Islet of Langerhans (tissue), 1 donor: ENCODE data around the gene CUL2.
"Not testable (repeated sequence)": the region's sequence is repeated elsewhere in the genome, so short reads cannot be mapped to it uniquely, and the experiment has no call there.

Experiments
- FAIRE-seq: peaks from one replicate; lab custom pipeline; 2011; peaks lifted over from hg19 to GRCh38; lab: Jason Lieb, UNC

CUL2 gene

DNA sequence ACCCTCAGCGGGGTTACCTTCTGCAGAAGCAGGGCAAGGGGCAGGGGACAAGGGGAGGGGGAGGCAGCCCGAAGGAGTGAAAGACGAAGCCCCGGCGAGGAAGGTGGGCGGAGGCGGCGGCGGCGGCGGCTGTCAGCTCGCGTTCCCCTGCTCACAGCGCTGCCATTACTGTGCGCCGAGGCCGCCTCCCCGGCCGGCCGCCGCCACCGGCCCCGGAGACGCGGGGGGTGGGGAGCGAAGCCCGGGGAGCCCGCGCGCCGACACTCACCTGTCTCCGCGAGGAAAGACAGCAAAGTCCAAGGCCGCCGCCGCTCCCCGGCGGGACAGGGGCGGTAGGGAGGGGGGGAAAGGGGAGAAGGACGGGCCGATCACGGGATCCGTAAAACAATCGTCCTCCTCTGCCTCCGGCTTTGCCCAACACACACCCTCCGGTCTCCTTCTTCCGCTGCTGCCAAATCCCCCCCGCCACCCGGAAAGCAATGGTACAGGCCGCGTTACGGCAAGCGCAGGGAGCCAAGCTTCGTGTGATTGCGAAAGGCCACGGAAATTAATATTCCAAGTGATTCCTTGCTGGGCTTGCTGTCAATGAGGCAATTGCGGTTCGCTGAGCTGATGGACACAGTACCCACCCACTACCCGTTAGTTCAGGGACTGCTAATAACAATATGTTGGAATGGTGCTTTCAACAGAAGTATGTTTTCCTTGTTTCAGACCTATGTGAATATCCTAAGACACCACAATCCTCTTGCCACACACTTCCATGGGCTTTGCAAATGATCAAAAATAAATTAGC lies at the start of gene CUL2:
TSS of gene CUL2 (minus strand) at position 180 of the 793 bp plus-strand sequence. CDS start 19,024 bp downstream, outside the sequence.
- no peak for FAIRE-seq

DNA sequence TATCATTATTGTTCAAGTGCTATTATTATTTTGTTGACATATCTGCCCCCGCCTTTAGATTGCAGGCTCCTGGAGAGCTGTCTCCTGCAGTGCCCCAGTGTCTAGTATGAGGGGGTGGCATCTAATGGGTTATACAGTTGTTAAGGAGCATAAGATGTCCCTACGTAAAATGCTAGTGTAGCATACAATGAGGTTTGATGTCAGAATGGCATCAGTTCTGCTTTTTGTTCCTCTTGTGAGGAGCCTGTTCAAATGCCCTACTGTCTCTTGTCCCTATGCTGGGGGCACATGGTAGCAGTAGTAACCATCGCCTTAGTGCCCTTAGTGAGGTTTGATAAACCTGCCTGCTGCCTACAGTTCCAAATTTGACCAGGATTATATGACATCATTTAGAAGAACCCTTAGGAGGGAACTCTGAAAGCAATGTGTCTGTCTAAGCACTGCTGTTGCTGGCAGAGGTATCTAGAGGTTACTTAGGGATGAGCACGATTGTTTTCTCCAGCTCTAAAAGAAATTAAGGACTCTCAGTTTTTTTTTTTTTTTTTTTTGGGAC lies 46.2 kb upstream of the CUL2 start:
- FAIRE-seq, result no peak

DNA sequence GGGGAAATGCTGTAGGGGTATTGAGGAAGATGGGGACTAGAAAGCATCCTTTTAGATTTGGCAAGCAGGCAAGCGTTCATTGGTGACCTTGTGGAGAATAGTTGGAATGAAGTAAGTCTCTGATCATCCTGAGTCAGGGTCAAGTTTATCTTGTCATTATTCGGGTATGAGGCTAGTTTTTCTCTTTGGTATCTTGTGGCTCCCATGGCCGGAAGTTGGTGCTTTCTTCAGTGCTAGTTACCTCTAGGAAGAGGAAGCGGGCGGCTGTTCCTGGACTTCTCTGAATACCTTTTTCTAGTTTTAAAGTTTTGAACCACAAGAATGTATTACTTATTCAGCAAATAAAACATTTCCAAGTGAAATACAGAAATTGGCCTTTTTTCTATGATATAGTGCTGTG lies 45.7 kb upstream of the CUL2 start:
- no peak for FAIRE-seq

DNA sequence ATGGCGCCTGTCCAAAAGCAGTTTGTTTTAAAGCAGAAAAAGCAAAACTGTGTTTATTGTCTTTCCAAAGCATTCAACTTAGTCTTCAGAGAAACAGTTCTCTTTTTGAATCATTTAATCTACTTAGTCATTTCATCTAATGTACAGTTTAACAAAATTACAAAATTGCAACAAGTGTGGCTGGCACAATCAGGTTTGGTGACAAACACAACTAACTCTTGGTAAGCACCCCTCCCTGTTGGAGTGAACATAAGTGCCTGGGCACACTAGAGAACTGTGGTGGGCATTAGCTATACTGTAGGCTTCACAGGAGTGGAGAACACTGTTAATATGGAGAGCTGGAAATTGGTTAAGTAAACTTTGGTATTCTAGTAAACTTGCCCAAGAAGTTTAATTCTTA lies 43.4 kb upstream of the CUL2 start:
- no peak for FAIRE-seq

DNA sequence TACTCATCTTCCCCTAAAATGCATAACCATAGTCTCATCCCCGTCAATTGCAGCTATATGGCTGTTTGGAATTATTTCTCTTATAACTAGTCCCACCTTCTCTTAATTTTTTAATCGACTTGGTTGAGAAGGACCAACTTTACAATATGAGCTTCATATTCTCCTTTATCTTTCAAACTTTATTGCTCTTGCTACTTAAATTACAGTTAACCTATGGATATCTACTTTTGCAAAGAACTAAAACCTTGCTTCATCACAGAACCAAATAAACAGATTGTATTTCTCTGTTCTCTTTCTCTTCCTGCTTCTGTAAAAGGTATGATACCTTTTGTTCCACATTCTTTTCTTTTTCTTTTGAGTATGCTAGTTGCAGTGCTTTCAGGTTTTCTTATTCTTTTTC lies 42.6 kb upstream of the CUL2 start:
- FAIRE-seq, result no peak

DNA sequence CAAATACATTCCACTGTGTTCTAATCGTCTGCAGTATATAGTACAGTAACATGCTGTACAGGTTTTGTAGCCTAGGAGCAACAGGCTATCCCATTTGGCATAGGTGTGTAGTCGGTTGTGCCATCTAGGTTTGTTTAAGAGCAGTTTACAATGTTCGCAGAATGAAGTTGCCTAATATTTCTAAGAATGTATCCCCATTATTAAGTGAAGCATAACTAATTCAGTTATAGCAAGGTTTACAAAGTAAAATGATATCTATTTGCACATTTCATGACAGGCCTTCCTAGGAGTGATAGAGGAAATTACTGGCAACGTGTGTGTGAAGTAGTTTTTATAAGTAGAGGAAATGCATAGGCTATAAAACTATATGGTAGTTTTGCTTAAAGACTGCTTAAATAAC lies 40.5 kb upstream of the CUL2 start:
- no peak for FAIRE-seq

DNA sequence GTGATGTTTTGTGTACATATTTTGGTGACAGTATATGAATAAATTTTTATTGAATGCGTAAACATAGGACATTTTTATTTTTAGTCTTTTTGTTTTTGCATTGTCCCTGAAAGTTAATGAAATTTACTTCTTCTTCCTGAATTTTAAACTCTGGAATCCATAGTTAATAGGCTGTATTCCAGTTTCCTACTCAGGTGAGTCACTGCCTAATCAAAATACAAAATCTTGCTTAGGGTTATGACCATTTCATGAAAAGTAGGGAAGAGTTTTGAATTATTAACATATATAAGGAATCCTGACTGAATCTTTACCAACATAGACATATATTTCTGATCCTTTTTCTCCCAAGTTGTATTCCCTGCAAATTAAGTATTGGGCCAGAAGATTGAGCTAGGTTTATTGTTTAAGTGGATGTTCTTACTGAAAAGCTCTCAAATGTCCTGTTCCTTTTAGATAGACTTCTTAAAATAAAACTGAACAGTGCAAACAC lies 39.1 kb upstream of the CUL2 start:
- FAIRE-seq, result no peak

DNA sequence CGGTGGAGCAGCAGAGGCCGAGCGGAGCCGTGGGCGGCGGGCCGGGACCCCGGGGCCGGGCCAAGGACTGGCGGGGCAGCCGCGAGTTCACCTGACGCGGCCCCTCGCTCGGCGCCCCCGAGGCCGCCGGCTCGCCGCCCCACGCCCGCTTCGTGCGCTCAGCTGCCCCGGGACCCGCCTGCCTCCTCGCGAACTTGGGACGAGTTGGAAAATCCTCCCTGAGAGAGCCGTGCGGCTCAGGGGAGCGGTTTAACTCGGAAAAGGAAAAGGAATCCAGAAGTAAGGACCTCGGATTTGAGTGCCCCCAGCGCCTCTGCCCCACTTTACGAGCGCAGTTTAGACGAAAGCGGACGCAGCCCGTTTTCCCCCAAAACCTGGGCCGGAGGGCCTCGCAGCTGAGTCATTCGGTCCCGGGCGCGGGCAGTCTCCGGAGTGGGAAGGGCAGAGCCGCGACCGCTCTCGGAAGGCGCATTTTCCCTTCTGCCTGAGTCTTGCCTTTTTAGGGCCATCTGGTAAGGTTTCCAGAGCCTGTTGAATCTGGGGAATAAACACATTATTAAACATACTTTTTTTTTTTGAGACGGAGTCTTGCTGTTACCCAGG lies 37.2 kb upstream of the CUL2 start:
- no peak for FAIRE-seq

DNA sequence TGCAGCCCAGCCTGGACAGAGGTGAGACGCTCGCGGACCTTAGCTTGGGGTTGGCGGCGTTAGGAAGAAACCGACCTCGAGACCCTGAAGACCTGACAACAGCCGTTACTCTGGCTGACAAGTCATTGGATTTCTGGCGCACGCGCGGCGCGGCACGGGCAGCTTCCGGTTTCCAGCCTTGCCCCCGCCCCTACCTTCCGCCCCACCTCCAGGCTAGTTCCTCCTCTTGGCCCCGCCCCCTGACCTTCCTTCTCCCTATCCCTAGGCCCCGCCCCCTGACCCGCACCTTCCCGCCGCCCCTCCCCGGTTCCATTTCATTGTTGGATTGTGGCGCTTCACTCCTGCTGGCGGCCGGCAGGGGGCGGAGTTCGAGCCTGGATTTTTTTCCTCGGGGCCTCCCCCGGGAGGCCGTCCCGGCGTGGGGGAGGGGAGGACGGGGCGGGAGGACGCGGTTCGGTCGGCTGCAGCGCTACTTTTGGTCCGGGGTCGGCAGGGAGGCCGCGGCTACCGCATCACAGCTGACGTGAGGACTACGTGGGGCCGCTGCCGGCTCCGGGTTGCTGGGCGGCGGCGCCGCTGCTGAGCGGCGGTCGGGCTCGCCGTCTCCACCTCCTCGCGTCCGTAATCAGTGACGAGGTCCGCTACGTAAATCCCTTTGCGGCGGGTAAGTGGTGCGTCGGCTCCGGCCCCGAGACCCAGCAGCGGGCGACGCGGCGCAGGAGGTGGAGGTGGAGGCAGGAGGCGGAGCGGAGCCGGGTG lies 36.6 kb upstream of the CUL2 start, which contains the start of gene CREM:
TSS of gene CREM (plus strand) at position 317 of the 759 bp plus-strand sequence. CDS start 10,990 bp downstream, outside the sequence.
- FAIRE-seq, result no peak

DNA sequence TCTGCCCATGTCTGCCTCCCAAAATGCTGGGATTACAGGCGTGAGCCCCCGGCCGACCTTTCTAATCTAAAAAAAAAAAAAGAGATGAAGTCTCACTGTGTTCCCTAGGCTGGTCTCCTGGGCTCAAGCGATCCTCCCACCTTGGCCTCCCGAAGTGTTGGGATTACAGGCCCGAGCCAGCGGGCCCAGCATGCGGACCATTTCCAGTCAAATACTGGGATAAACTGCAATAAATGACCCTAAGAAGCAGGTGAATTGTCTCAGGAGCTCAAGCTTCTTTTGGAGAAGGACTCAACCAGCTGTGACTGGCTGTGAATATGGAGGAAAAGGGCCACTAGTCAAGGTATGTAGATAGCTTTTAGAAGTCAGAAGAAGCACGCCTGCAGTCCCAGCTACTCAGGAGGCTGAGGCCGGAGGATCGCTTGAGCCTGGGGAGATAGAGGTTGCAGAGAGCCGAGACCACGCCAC lies 36.0 kb upstream of the CUL2 start:
- FAIRE-seq, result no peak

DNA sequence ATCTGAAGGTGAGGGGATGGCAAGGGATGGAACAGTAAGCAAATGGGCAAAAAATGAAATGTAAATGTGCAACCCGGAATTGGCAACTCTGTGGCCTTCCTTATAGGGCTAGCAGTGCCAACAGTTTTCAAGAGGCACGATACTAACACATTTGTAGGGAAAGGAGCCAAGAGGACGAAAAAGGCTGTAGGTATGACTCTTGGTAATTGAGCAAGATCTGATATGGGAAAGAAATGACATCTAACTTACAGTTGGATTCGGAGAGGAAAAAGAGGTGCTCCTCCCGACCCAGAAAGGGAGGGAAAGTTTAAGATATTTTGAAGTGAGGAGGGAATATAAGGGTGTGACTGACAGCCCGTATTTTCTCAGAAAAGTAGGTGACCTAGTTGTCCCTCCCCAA lies 34.4 kb upstream of the CUL2 start:
- no peak for FAIRE-seq

DNA sequence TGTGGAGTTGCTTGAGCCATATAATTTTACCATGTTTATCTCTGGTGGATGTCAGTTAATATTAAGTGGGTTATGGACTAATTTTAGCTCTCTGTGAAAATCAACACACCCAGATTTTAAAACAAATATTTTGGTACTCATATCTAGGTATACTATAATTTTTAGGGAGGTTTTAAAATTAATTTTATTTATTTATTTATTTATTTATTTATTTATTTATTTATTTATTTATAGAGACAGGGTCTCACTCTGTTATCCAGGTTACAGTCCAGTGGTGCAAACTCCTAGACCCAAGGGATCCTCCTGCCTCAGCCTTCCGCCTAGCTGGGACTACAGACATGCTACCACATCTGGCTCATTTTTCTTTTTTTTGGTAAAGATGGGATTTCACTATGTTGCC lies 29.2 kb upstream of the CUL2 start:
- FAIRE-seq, result no peak

DNA sequence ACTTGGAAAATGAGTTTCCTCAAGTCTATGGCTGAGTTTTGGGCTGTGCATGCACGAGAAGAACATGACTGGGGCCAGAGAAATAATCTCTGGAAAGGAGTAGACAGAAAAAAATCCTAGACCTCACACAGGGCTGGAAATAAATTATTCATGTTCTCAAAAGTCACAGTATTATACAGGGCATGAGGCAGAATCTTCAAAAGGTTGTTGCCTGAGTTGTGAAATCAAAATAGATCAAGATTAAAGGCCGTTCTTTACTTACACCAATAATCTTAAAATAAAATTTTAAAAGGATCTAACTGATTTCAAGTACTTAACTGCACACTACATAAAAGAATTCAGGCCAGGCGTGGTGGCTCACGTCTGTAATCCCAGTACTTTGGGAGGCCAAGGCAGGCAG lies 22.4 kb upstream of the CUL2 start:
- no peak for FAIRE-seq

DNA sequence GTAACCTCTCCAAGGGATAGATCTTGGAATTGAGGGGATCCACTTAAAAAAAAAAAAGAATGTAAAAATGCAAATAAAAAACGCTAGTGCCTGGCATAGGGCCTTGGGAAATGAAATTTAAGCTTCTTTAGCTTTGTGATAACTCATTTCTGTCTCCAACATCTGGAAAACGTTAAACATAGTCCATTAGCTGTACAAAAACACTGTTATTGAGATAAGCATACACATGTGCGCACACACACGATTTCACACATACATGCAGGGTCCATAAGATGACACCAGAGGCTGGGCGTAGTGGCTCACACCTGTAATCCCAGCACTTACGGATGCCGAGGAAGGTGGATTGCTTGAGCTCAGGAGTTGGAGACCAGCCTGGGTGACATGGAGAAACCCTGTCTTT lies 13.7 kb upstream of the CUL2 start:
- FAIRE-seq, result no peak

DNA sequence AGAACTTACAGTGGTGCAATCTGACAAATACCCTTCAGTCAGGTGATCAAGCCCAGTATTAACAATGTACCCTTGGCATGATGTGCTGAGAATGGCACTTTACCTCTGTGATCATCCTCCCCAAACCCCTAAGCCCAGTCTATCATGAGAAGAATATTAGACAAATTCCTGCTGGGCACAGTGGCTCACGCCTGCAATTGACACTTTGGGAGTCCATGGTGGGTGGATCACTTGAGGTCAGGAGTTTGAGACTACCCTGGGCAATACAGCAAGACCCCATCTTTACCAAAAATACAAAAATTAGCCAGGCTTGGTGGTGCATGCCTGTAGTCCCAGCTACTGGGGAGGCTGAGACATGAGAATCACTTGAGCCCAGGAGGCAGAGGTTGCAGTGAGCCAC lies 7.4 kb upstream of the CUL2 start:
- FAIRE-seq, result no peak

DNA sequence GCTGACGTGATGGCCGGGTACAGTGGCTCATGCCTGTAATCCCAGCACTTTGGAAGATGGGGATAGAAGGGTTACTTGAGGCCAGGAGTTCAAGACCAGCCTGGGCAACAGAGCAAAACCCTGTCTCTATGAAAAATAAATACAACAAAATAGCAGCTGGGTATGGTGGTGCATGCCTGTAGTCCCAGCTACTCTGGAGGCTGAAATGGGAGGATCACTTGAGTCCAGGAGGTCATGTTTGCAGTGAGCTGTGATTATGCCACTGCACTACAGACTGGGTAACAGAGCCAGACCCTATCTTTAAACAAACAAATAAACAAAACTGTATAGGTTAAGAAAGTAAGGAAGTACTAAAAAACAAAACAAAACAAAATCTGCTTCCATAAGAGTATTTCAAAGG lies 6.2 kb upstream of the CUL2 start:
- FAIRE-seq, result no peak

DNA sequence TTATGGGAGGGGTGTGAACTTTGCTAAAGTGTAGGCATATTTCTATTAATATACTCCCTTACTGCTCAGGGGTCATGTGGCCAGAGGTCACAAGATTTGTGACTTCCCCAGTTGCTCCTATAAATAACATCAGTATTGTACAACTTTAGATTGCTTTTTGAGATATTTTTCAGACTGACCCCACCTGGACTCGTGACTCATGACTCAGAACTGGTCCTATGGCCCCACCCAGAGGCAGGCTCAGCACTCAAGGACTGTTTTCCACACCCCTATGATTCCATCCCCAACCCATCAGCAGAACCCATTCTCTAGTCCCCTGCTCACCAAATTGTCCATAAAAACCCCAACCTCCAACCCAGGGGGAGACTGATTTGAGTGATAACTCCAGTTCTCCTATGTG lies 2.7 kb upstream of the CUL2 start:
- no peak for FAIRE-seq

DNA sequence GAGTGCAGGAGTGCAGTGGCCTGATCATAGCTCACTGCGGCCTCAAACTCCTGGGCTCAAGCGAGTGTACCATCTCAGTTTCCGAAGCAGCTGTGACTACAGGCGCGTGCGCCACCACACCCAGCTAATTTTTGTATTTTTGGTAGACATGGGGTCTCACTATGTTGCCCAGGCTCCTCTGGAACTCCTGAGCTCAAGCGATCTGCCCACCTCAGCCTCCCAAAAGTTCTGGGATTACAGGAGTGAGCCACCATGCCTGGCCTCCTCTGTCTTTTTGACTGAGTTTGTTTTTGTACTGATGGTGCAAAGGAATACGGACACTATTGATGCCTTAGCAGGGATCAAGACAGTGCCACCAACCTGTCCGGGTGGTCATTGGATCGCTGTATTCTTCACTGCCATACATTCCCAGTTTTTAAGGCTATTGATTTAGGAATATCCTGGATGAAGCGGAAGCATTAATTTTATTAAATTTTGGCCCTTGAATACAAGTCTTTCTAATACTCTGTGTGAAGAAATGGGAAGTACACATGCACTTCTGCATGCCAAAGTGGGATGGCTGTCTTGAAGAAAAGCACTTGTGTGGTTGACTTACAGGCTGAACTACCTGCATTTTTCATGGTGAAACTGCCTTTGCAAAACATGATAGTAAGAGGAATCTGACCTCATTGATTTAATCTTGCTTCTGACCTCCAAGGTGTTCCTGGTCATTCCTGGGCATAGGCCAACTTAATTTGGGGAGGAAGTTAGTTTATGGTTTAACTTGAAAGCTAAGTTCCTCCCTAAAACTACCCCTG lies 2.1 kb upstream of the CUL2 start:
- no peak for FAIRE-seq

DNA sequence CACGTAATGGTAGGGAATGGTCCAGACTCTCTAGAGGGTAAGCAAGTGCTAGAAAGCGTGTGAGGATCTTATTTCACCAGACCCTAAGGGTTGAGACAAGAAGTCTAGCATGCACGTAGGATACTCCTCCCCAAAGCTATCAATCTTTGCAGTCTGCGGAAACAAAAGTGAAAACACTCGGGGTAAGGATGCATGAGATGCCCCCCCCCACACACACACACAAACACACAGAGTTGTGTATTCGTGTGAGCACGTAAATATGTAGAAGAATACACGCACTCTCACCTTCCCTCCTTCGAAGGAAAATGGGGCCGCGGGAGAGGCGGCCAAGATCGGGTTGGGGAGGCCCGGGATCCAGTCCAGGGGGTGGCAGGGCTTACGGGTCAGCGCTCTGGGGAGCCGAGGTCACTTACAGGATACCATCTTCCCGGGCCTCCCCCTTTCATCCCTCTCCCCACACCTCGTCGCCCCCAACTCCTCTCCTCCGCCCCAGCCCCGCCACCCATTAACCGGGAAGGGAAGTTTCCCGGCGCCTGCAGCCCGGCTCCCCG lies 455 bp downstream of the CUL2 start:
- no peak for FAIRE-seq

DNA sequence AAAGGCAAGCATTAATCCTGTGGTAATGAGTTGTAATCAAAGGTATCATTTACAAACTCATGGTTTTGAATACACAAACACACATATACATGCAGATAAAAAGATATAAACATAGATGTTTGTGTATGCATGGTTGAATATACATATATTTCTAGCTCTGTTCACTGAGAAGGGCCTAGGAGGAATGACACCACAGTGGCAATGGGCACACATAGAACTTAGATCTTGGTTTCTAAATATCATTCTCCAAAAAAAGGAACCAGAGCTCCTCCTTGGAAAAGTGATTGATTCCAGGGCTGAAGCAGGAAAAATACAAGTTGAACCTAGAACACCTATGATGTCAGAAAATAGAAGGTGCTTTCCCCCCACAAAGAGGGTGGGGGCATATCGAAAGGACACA lies 6.9 kb downstream of the CUL2 start:
- FAIRE-seq, result no peak

DNA sequence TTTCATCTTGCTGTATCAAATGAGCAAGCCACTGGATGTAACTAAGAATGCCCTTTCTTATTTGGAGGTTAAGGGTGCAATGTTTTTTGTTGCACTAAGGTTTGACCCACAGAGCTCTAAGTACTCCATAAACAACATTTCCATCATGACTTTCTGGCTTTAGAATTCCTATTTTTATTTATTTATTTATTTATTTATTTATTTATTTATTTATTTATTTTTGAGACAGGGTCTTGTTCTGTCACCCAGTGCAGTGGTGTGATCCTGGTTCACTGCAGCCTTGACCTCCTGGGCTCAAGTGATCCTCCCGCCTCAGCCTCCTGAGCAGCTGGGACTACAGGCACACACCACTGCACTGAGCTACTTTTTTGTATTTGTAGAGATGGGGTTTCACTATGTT lies 9.9 kb downstream of the CUL2 start:
- FAIRE-seq, result not testable (repeated sequence)

DNA sequence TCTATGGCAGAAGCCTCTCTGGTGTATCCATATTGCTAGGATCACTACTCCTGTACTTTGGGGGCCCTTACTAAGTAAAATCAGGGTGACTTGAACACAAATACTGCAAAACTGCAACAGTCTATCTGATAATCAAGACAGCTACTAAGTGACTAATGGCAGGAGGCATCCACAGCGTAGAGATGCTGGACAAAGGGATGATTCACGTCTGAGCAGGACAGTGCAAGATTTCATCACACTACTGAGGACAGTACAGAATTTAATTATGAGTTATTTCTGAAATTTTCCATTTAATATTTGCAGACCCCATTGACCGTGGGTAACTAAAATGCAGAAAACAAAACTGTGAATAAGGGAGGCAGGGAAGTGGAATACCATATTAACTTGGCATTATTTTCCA lies 10.4 kb downstream of the CUL2 start:
- FAIRE-seq, result no peak
